AML-193 (cell line): Measurements from ENCODE around the gene MACROD2.
"Not testable (repeated sequence)": the region's sequence is repeated elsewhere in the genome, so short reads cannot be mapped to it uniquely, and the experiment has no call there.

Source experiments
- DNase-seq, 2 experiments: peaks; one replicate each; lab custom pipeline; 2025; lab: John Stamatoyannopoulos, UW

Gene MACROD2

GRCh38 chr20:14266246-14266645 is 270.9 kb downstream of the MACROD2 start:
- DNase-seq: no peak

GRCh38 chr20:14270751-14271150 is 275.4 kb downstream of the MACROD2 start:
- not testable (repeated sequence) for DNase-seq

- no peak for DNase-seq
These were observed 286.8 kb downstream of the MACROD2 start for GRCh38 chr20:14282140-14282539.

GRCh38 chr20:14284443-14284842 is 289.1 kb downstream of the MACROD2 start:
- no peak for DNase-seq

GRCh38 chr20:14288341-14289330 is 293.3 kb downstream of the MACROD2 start:
- DNase-seq: no peak

- DNase-seq: no peak
These were observed 296.2 kb downstream of the MACROD2 start for GRCh38 chr20:14291502-14291901.

GRCh38 chr20:14295238-14295637 is 299.9 kb downstream of the MACROD2 start:
- DNase-seq: no peak

- no peak for DNase-seq
These were observed 300.5 kb downstream of the MACROD2 start for GRCh38 chr20:14295770-14296309.

GRCh38 chr20:14299831-14300230 is 304.5 kb downstream of the MACROD2 start:
- no peak for DNase-seq

GRCh38 chr20:14303106-14303505 is 307.8 kb downstream of the MACROD2 start:
- no peak for DNase-seq

- DNase-seq: no peak
These were observed 308.3 kb downstream of the MACROD2 start for GRCh38 chr20:14303651-14304050.

GRCh38 chr20:14304472-14304871 is 309.2 kb downstream of the MACROD2 start:
- DNase-seq: no peak

GRCh38 chr20:14307956-14308355 is 312.6 kb downstream of the MACROD2 start:
- no peak for DNase-seq

- DNase-seq: no peak
These were observed 315.8 kb downstream of the MACROD2 start for GRCh38 chr20:14310977-14311627.

GRCh38 chr20:14312001-14312400 is 316.7 kb downstream of the MACROD2 start:
- no peak for DNase-seq

- DNase-seq: no peak
These were observed 318.2 kb downstream of the MACROD2 start for GRCh38 chr20:14313341-14314020.

GRCh38 chr20:14319704-14320103 is 324.4 kb downstream of the MACROD2 start:
- DNase-seq: no peak

GRCh38 chr20:14331646-14332045 is 336.3 kb downstream of the MACROD2 start:
- no peak for DNase-seq

- DNase-seq: no peak
These were observed 337.6 kb downstream of the MACROD2 start for GRCh38 chr20:14332866-14333265.

GRCh38 chr20:14333721-14334120 is 338.4 kb downstream of the MACROD2 start:
- DNase-seq: no peak

- DNase-seq: no peak
These were observed 339.1 kb downstream of the MACROD2 start for GRCh38 chr20:14334306-14334930.

- no peak for DNase-seq
These were observed 339.7 kb downstream of the MACROD2 start for GRCh38 chr20:14335052-14335451.
